ENCODE measurements around the gene ST3GAL4. TPM values are rescaled to one million over a fixed set of nuclear protein-coding genes. Genes with fewer than 3 reads are reported as not detected.

Gene ST3GAL4
- total and polyA plus RNA-seq, 2 donors (not counting 1 experiment from before 2014, with no cell fraction given) = 1.1 to 1.9 TPM

DNA sequence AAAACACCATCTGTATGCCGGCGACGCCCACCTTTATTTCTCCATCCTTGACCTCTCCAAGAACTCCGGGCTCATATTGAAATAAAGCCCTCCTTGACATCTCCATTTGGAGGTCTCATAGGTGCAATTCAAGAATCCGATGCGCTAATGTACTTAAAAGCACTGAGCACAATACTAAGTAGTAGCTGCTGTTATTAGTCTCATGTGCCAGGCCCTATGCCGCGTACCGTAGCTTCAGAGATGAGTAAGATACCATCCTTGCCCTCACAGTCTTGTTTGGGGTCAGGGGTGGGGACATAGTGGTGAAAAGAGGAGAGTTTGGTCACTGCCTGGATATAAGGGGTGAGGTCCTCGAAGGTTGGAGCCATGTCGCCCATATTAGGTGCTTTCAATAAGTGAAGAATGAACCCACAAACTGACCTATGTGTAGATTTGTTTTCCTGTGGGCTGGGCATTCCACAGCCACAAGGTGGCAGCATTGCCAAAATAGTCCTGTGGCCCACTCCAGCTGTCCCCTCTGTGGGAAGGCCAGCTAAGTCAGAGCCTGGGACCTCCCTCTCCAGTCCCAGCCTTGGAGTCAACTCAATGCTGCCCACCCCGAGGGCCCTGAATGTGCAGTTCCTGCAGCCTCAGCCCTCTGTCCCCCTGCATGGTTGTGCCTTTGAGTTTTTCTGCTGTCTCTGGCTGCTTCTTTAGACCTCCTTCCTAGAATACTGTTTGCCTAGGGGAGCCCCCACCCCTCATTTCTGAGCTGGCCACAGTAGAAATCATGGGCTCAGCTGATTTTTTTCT, 45.1 kb upstream of the ST3GAL4 start:
- WGBS (ENCODE audit: insufficient coverage) = 78% methylated on average over 12 of the region's 12 CpGs
- H3K27ac Mint-ChIP-seq = no peak overlapping the region
- peak; percentile 67 for ATAC-seq (ENCODE audit: low read depth)
- intact Hi-C loops (cut with micrococcal nuclease) = loop anchor here (1.0 kb wide), 1 partner anchor 170 kb away; no protein-coding TSS in a partner anchor
- ChIA-PET CTCF (interaction anchor here (0.5 to 4.8 kb wide), 16 partner anchors 10 to 1525 kb away, joined by 3 to 55 read pairs (median 4); partner anchors contain the start of gene ST3GAL4), POLR2A (no interaction called here)
- H3K4me3 Mint-ChIP-seq = no peak overlapping the region
- H3K4me1 Mint-ChIP-seq = peaks cover 26% of the 10 kb centered on the region
- peaks cover 5 to 22% of the 10 kb centered on the region in 2 donors for H3K4me1 ChIP-seq (ENCODE audit: control insufficient read depth in 2 of 2, insufficient read depth in 2 of 2, low read length in 2 of 2)
- no peak overlapping the region for H3K9ac ChIP-seq (ENCODE audit: low read length)
- peaks cover 48% of the 10 kb centered on the region for H3K79me2 ChIP-seq (ENCODE audit: control insufficient read depth, insufficient read depth, low read length)
- peaks cover 13% of the 10 kb centered on the region for H4K20me1 ChIP-seq (ENCODE audit: control insufficient read depth, insufficient read depth, low read length, poor library complexity, severe bottlenecking)
- H3K27ac ChIP-seq (ENCODE audit: low read length in 2 of 2) = no peak overlapping the region
- no peaks in the 10 kb centered on the region for H3K9me3 Mint-ChIP-seq (ENCODE audit: insufficient read depth)
- no peak overlapping the region for H2AFZ ChIP-seq (ENCODE audit: insufficient read depth, low read depth, low read length, poor library complexity, severe bottlenecking)
- H3K36me3 ChIP-seq (replicated peaks in 1 of 2; ENCODE audit: control extremely low read depth in 1 of 2, control insufficient read depth in 1 of 2, extremely low read depth in 1 of 2, insufficient read depth in 2 of 2, low read length in 1 of 2) = peaks cover 2 to 47% of the 10 kb centered on the region in 2 experiments
- H3K27me3 ChIP-seq (replicated peaks in 1 of 4; ENCODE audit: control extremely low read depth in 1 of 4, control insufficient read depth in 3 of 4, insufficient read depth in 4 of 4, low read length in 3 of 4) = no peaks in the 10 kb centered on the region
- H3K9me3 ChIP-seq (ENCODE audit: control extremely low read depth in 1 of 3, control insufficient read depth in 2 of 3, insufficient read depth in 1 of 3, low read length in 2 of 3) = no peaks in the 10 kb centered on the region
- H3K27me3 Mint-ChIP-seq = no peaks in the 10 kb centered on the region
- no peak overlapping the region for H3K4me2 ChIP-seq (replicated peaks; ENCODE audit: low read depth, low read length, poor library complexity, severe bottlenecking)
- no peak overlapping the region for H3K4me3 ChIP-seq (ENCODE audit: control extremely low read depth in 1 of 5, extremely low read depth in 1 of 5, insufficient read depth in 1 of 5, low read depth in 2 of 5, low read length in 4 of 5)
- TF ChIP-seq, protein P1, sequence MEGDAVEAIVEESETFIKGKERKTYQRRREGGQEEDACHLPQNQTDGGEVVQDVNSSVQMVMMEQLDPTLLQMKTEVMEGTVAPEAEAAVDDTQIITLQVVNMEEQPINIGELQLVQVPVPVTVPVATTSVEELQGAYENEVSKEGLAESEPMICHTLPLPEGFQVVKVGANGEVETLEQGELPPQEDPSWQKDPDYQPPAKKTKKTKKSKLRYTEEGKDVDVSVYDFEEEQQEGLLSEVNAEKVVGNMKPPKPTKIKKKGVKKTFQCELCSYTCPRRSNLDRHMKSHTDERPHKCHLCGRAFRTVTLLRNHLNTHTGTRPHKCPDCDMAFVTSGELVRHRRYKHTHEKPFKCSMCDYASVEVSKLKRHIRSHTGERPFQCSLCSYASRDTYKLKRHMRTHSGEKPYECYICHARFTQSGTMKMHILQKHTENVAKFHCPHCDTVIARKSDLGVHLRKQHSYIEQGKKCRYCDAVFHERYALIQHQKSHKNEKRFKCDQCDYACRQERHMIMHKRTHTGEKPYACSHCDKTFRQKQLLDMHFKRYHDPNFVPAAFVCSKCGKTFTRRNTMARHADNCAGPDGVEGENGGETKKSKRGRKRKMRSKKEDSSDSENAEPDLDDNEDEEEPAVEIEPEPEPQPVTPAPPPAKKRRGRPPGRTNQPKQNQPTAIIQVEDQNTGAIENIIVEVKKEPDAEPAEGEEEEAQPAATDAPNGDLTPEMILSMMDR (IDR thresholded peaks at IDR 0.05) = peak; percentile 78
- no peak for TF ChIP-seq EZH2 (IDR thresholded peaks at IDR 0.05; ENCODE audit: borderline replicate concordance, insufficient read depth, low read depth, low read length, poor library complexity, severe bottlenecking)
- DNase-seq = peak; percentile 56

DNA sequence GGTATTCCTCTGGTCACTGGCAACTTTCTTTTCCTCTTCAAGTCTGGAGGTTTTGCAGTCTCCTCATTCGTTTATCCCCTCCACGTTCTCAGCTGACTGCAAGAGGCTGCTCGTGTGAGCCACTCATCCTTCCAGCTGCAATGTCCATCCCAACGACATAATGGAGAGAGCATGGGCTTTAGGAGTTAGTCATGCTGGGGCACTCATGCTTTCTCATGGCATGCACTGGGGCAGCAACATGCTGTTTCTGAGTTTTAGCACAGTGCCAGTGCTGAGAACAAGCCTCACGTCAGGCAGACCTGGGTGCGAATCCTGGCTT, 44.5 kb upstream of the ST3GAL4 start:
- TF ChIP-seq, protein P1 (IDR thresholded peaks at IDR 0.05) = no peak
- TF ChIP-seq EZH2 (IDR thresholded peaks at IDR 0.05; ENCODE audit: borderline replicate concordance, insufficient read depth, low read depth, low read length, poor library complexity, severe bottlenecking) = no peak
- Histone ChIP-seq H3K36me3 (replicated peaks in 1 of 2; ENCODE audit: control extremely low read depth in 1 of 2, control insufficient read depth in 1 of 2, extremely low read depth in 1 of 2, insufficient read depth in 2 of 2, low read length in 1 of 2) (peaks cover 2 to 48% of the 10 kb centered on the region in 2 experiments), H3K4me2 (replicated peaks; ENCODE audit: low read depth, low read length, poor library complexity, severe bottlenecking) (no peak overlapping the region), H3K4me3 (ENCODE audit: control extremely low read depth in 1 of 5, extremely low read depth in 1 of 5, insufficient read depth in 1 of 5, low read depth in 2 of 5, low read length in 4 of 5) (no peak overlapping the region), H3K9ac (ENCODE audit: low read length) (no peak overlapping the region), H3K27me3 (replicated peaks in 1 of 4; ENCODE audit: control extremely low read depth in 1 of 4, control insufficient read depth in 3 of 4, insufficient read depth in 4 of 4, low read length in 3 of 4) (no peaks in the 10 kb centered on the region), H2AFZ (ENCODE audit: insufficient read depth, low read depth, low read length, poor library complexity, severe bottlenecking) (no peak overlapping the region), H3K27ac (ENCODE audit: low read length in 2 of 2) (no peak overlapping the region), H3K4me1 (ENCODE audit: control insufficient read depth in 2 of 2, insufficient read depth in 2 of 2, low read length in 2 of 2) (peaks cover 0 to 16% of the 10 kb centered on the region in 2 donors), H4K20me1 (ENCODE audit: control insufficient read depth, insufficient read depth, low read length, poor library complexity, severe bottlenecking) (peaks cover 13% of the 10 kb centered on the region), H3K79me2 (ENCODE audit: control insufficient read depth, insufficient read depth, low read length) (peaks cover 44% of the 10 kb centered on the region), H3K9me3 (ENCODE audit: control extremely low read depth in 1 of 3, control insufficient read depth in 2 of 3, insufficient read depth in 1 of 3, low read length in 2 of 3) (no peaks in the 10 kb centered on the region)
- DNase-seq = no peak
- H3K4me3 Mint-ChIP-seq = no peak overlapping the region
- POLR2A ChIA-PET = no interaction called here
- H3K9me3 Mint-ChIP-seq (ENCODE audit: insufficient read depth) = no peaks in the 10 kb centered on the region
- intact Hi-C loops (cut with micrococcal nuclease) = loop anchor here (1.0 kb wide), 1 partner anchor 169 kb away; no protein-coding TSS in a partner anchor
- 67% methylated on average over 6 of the region's 6 CpGs for WGBS (ENCODE audit: insufficient coverage)
- CTCF ChIA-PET = interaction anchor here (0.6 to 4.8 kb wide), 16 partner anchors 8 to 1035 kb away, joined by 3 to 55 read pairs (median 4); partner anchors contain the start of gene ST3GAL4
- H3K27me3 Mint-ChIP-seq = no peaks in the 10 kb centered on the region
- H3K27ac Mint-ChIP-seq = no peak overlapping the region
- ATAC-seq (ENCODE audit: low read depth) = no peak
- peaks cover 21% of the 10 kb centered on the region for H3K4me1 Mint-ChIP-seq
